Lower leg skin (tissue), 3 donors: ENCODE results near the gene CLTC.

Experiments
- POLR2A ChIP-seq, 2 donors: fragments of 450-650 bp; IDR thresholded peaks; one replicate each; pipeline ENCODE4 v1.6.1; 2016 to 2017; ENCODE audit warnings: antibody characterized with exemption in 2 of 2, mild to moderate bottlenecking in 1 of 2, moderate library complexity in 1 of 2
- TF ChIP-seq, protein P1 (sequence below), 3 donors: fragments of 450-650 bp; IDR thresholded peaks; one replicate each; pipeline ENCODE4 v1.5.1; 2016; ENCODE audit warnings: antibody characterized with exemption in 3 of 3, mild to moderate bottlenecking in 3 of 3, moderate library complexity in 2 of 3

DNA sequence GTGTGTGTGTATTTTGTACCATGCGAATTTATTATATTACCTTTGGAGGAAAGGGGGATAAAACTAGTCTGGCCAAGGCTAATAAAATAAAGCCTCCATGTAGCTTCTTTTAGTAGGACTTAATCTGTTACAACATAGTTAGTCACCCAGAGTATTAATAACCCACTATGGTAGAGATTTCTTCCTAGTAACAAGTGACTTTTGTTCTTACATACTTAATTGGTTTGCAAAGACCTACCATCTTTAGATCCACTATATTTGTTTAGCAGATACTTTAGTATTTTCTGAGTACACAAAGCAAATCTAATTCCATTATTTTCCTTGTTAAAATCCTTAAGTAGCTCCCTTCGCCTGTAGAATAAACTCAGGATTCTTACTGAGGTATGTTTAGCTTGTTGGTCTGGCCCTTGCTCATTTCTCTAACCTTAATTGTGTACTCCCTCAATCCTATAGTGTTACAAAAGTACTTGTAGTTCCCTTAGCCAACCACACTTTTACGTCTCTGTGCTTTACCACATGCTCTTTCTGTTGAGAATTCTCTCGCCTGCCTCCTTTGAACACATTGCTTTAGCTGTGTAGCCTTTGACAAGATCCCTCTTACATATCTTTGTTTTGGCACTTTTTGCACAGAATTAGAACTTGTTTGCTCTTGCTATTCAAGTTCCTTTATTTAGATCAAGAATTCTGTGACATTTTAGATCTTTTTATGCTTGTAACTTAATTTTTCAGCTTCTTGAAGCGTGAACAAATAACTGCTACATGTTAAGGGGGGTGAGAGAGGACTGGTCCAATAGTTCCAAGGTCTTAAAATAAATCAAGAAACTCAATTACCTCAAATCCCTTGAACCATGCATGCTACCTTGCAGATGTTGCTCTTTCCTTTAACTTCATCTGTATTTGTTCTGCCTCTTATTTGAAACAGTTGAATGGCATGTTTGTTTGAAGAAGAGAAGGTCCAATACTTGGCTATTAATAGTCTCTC lies 23.8 kb downstream of the CLTC start:
- TF ChIP-seq, protein P1, sequence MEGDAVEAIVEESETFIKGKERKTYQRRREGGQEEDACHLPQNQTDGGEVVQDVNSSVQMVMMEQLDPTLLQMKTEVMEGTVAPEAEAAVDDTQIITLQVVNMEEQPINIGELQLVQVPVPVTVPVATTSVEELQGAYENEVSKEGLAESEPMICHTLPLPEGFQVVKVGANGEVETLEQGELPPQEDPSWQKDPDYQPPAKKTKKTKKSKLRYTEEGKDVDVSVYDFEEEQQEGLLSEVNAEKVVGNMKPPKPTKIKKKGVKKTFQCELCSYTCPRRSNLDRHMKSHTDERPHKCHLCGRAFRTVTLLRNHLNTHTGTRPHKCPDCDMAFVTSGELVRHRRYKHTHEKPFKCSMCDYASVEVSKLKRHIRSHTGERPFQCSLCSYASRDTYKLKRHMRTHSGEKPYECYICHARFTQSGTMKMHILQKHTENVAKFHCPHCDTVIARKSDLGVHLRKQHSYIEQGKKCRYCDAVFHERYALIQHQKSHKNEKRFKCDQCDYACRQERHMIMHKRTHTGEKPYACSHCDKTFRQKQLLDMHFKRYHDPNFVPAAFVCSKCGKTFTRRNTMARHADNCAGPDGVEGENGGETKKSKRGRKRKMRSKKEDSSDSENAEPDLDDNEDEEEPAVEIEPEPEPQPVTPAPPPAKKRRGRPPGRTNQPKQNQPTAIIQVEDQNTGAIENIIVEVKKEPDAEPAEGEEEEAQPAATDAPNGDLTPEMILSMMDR (IDR thresholded peaks at IDR 0.05): no peak
- no peak for TF ChIP-seq POLR2A (IDR thresholded peaks at IDR 0.05)
